Stomach smooth muscle (tissue), 2 donors: ENCODE measurements around the gene TSACC.

Experiments
- H3K27ac ChIP-seq: one replicate; pipeline ENCODE4 v1.7.0; 2013; ENCODE audit warnings: mild to moderate bottlenecking, low read length, inconsistent platforms
- H3K27me3 ChIP-seq, 2 donors: one replicate each; pipeline ENCODE4 v1.7.0; 2013; ENCODE audit warnings: low read length in 2 of 2; ENCODE audit not compliant: insufficient read depth in 2 of 2, control insufficient read depth in 1 of 2
- H3K36me3 ChIP-seq, 2 donors: one replicate each; pipeline ENCODE4 v1.7.0; 2013; ENCODE audit warnings: low read length in 2 of 2; ENCODE audit not compliant: control insufficient read depth in 2 of 2, insufficient read depth in 2 of 2
- H3K4me1 ChIP-seq: one replicate; pipeline ENCODE4 v1.7.0; 2013; ENCODE audit warnings: low read length; ENCODE audit not compliant: control insufficient read depth, insufficient read depth
- H3K4me3 ChIP-seq, 2 donors: one replicate each; pipeline ENCODE4 v1.7.0; 2013; ENCODE audit warnings: low read length in 2 of 2
- H3K9ac ChIP-seq, 2 donors: one replicate each; pipeline ENCODE4 v1.7.0; 2013; ENCODE audit warnings: low read length in 2 of 2, mild to moderate bottlenecking in 1 of 2
- H3K9me3 ChIP-seq, 2 donors: one replicate each; pipeline ENCODE4 v1.7.0; 2013; ENCODE audit warnings: low read length in 2 of 2; ENCODE audit not compliant: control insufficient read depth in 2 of 2
- donor health status: healthy.
- donor health status: Pancreatic carcinoma.

The TSACC gene

DNA sequence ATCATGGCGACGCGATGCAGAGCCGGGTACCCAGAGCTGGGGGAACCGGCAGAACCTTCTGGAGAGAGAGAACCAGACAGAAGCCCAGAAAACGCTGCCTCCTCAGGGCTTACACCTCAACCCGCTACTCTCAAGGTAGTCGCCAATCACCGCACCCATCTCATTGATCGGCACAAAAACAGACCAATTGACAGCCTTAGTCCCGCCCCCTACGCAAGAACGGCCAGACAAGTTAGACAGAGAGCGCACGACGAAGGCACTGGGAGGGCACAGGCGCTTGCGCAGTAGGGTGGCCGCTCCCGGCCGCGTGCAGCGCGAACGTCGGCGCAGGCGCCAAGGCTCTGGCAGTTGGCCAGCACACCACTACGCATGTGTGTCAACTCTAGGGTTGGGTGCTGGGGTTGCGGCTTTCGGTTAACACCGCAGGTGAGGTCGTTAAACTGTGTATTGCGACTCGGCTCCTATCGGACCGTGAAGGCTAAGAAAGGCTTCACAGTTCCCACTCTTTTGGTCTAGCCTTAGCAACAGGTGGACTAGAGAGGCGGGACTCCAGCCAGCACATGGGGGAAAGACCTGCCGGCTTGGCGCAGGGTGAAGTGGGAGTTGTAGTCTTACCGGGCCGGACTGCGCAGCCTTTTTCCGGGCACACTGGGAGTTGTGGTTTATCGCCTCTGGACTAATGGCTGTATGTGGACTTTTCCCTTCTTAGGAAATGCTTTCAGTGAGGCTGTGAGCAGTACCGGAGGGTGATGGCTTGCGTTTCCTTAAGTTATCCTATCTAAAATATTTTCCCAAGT, at the start of gene TSACC, which contains the start of gene CCT3:
TSS of gene TSACC (plus strand) at position 347 of the 797 bp plus-strand sequence. CDS start 1,232 bp downstream, outside the sequence.
TSS of gene CCT3 (minus strand) at position 113 of the 797 bp plus-strand sequence. CDS start at position 5, 108 bp downstream.
- Histone ChIP-seq H3K27ac (peak within 1 kb of the TSS; percentile 76), H3K9me3 (no peaks in the 10 kb centered on the region), H3K27me3 (no peaks in the 10 kb centered on the region), H3K36me3 (peaks cover 14 to 18% of the 10 kb centered on the region in 2 donors), H3K9ac (peak within 1 kb of the TSS; percentile 76 to 93), H3K4me3 (peak within 1 kb of the TSS; percentile 85 to 98), H3K4me1 (peaks cover 14% of the 10 kb centered on the region)

DNA sequence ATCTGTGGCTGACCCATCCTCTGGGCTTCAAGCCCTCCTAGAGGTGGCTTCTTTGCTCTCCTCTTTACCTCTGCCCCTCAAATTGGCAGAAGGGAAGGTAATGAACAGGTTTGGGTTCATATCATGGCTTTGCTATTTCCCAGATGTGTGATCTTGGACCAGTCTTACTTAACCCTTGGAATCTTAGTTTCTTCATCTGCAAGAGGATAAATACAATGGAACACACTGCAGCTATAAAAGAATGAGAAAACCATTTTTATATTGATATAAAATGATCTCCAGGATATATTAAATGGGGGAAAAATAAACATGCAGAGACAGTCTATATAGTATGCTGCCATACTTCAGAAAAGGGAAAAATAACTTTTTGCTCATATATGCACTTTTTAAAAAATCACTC, 48.5 kb upstream of the TSACC start:
- Histone ChIP-seq H3K27me3 (no peaks in the 10 kb centered on the region), H3K9me3 (no peaks in the 10 kb centered on the region), H3K27ac (no peak overlapping the region), H3K4me1 (peaks cover 25% of the 10 kb centered on the region), H3K9ac (no peak overlapping the region), H3K4me3 (no peak overlapping the region), H3K36me3 (peaks cover 3 to 5% of the 10 kb centered on the region in 2 donors)

DNA sequence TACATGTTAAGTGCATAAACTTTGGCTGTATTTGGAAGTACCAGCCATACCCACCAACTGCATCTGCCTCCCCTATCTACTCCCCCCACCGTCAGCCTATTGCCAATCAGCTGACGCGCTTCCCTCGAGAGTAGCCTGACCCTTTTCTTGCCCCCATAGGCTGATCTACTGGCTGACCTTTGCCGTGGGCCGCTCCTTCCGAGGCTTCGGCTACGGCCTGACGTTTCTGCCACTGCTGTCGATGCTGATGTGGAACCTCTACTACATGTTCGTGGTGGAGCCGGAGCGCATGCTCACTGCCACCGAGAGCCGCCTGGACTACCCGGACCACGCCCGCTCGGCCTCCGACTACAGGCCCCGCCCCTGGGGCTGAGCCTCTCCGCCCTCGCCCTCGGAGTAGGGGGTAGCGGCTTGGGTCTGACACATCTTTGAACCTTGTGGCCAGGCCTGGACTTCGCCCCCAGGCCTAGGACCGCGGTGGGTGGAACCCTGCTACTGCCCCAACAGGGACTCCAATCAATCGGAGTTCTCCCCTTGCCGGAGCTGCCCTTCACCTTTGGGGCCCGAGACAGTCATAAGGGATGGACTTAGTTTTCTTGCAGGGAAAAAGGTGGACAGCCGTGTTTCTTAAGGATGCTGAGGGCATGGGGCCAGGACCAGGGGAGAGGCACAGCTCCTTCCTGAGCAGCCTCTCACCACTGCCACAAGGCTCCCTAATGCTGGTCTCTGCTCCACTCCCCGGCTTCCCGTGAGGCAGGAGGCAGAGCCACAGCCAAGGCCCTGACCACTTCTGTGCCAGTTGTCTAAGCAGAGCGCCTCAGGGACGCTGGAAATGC, 46.9 kb upstream of the TSACC start:
- Histone ChIP-seq H3K36me3 (peaks cover 3 to 5% of the 10 kb centered on the region in 2 donors), H3K4me3 (peak overlapping the region; percentile 91 to 93), H3K9me3 (no peaks in the 10 kb centered on the region), H3K27ac (peak overlapping the region; percentile 80), H3K27me3 (no peaks in the 10 kb centered on the region), H3K9ac (peak overlapping the region; percentile 85 to 90), H3K4me1 (peaks cover 33% of the 10 kb centered on the region)

- peaks cover 33% of the 10 kb centered on the region for H3K4me1 ChIP-seq
Observed at GRCh38 chr1:156293098-156293434, 45.3 kb upstream of the TSACC start.

DNA sequence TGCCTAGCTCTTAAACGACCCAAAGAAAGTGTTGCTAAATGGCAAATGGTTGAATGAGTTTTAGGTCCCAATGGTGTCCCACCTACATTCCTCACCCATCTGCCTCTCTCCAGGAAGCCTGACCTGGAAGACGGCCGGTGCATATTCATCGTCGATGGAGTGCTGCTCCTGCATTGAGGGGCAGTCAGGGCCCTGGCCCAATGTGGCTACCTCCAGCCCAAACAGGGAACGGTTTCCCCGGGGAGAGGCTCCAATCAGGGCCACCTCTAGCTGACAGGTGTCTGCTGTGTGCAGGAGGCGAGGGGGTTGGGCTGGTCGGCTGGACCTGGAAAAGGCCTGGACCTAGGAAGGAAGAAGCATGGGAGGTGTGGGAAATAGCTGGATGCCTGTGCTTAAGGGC, 44.4 kb upstream of the TSACC start:
- H3K4me1 ChIP-seq: peaks cover 33% of the 10 kb centered on the region
- no peaks in the 10 kb centered on the region for H3K27me3 ChIP-seq
- peaks cover 1 to 3% of the 10 kb centered on the region in 2 donors for H3K36me3 ChIP-seq
- H3K9ac ChIP-seq: no peak overlapping the region
- no peak overlapping the region for H3K27ac ChIP-seq
- no peak overlapping the region for H3K4me3 ChIP-seq
- H3K9me3 ChIP-seq: no peaks in the 10 kb centered on the region

More at GRCh38 chr1:156293098-156293434, 45.3 kb upstream of the TSACC start:
- Histone ChIP-seq H3K27ac (no peak overlapping the region), H3K4me3 (no peak overlapping the region), H3K9ac (no peak overlapping the region), H3K36me3 (peaks cover 3 to 5% of the 10 kb centered on the region in 2 donors), H3K9me3 (no peaks in the 10 kb centered on the region), H3K27me3 (no peaks in the 10 kb centered on the region)

- Histone ChIP-seq H3K4me1 (peaks cover 33% of the 10 kb centered on the region), H3K36me3 (peaks cover 0 to 3% of the 10 kb centered on the region in 2 donors), H3K9me3 (no peaks in the 10 kb centered on the region), H3K27me3 (no peaks in the 10 kb centered on the region), H3K9ac (peak within 1 kb of the TSS; percentile 82 to 98), H3K27ac (peak within 1 kb of the TSS; percentile 49), H3K4me3 (peak within 1 kb of the TSS; percentile 92 to 93)
Observed at GRCh38 chr1:156295391-156295947, 42.9 kb upstream of the TSACC start, which contains the start of gene GLMP. Gene GLMP, minus strand, starts transcription at chr1:156295679. Its CDS starts 34 bp downstream, at chr1:156295645.

GRCh38 chr1:156298852-156299357, 39.4 kb upstream of the TSACC start, which contains the start of gene VHLL:
Gene VHLL, minus strand, starts transcription at chr1:156299307. Its CDS starts 118 bp downstream, at chr1:156299189.
- Histone ChIP-seq H3K9ac (no peak within 1 kb of the TSS), H3K36me3 (no peaks in the 10 kb centered on the region), H3K4me1 (peaks cover 16% of the 10 kb centered on the region), H3K4me3 (no peak within 1 kb of the TSS), H3K27me3 (no peaks in the 10 kb centered on the region), H3K9me3 (no peaks in the 10 kb centered on the region), H3K27ac (no peak within 1 kb of the TSS)

- Histone ChIP-seq H3K9me3 (no peaks in the 10 kb centered on the region), H3K27me3 (no peaks in the 10 kb centered on the region), H3K27ac (no peak overlapping the region), H3K4me1 (no peaks in the 10 kb centered on the region), H3K4me3 (no peak overlapping the region), H3K9ac (no peak overlapping the region), H3K36me3 (peaks cover 4 to 9% of the 10 kb centered on the region in 2 donors)
Observed at GRCh38 chr1:156303241-156303640, 35.1 kb upstream of the TSACC start.

DNA sequence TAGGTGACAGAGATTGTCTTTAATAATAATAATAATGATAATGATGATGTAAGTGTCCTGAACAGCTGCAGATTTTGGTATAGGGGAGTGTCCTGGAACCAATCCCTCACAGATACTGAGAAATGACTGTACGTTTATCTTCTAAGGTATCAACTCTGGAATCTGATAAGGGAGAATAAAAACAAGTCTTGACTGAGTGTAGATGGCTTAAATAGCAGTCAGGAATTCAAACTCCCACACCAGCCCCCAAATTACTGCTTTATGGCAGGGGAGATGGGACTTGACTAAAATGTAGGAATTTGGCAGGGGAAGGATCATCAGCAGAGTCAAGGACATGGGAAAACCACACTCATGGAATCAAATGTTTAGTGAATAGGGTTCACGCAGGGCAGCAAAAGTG, 33.1 kb upstream of the TSACC start:
- no peak overlapping the region for H3K9ac ChIP-seq
- H3K36me3 ChIP-seq: peaks cover 14 to 21% of the 10 kb centered on the region in 2 donors
- H3K27me3 ChIP-seq: no peaks in the 10 kb centered on the region
- H3K27ac ChIP-seq: no peak overlapping the region
- H3K4me1 ChIP-seq: no peaks in the 10 kb centered on the region
- H3K4me3 ChIP-seq: no peak overlapping the region
- no peaks in the 10 kb centered on the region for H3K9me3 ChIP-seq

- H3K36me3 ChIP-seq: peaks cover 37 to 43% of the 10 kb centered on the region in 2 donors
- no peaks in the 10 kb centered on the region for H3K4me1 ChIP-seq
- no peak overlapping the region for H3K4me3 ChIP-seq
- no peak overlapping the region for H3K27ac ChIP-seq
- H3K9ac ChIP-seq: no peak overlapping the region
- no peaks in the 10 kb centered on the region for H3K9me3 ChIP-seq
- no peaks in the 10 kb centered on the region for H3K27me3 ChIP-seq
Observed at GRCh38 chr1:156308078-156308477, 30.2 kb upstream of the TSACC start.
